NCI-H345 treated with DMSO at 0.1 percent for 48 hours (cell line): ENCODE results near the gene EIF2S3.
"Not testable (repeated sequence)": the region's sequence is repeated elsewhere in the genome, so short reads cannot be mapped to it uniquely, and the experiment has no call there.

Source experiments
- DNase-seq: peaks from one replicate; lab custom pipeline; 2025; ENCODE audit not compliant: unreplicated experiment; lab: John Stamatoyannopoulos, UW

Gene EIF2S3

GRCh38 chrX:24049643-24050042 lies 5.1 kb upstream of the EIF2S3 start:
- not testable (repeated sequence) for DNase-seq

GRCh38 chrX:24050522-24051318 lies 4.0 kb upstream of the EIF2S3 start:
- not testable (repeated sequence) for DNase-seq

GRCh38 chrX:24055043-24055356 lies 244 bp downstream of the EIF2S3 start:
- no peak for DNase-seq

GRCh38 chrX:24063488-24063887 lies 8.7 kb downstream of the EIF2S3 start:
- no peak for DNase-seq

GRCh38 chrX:24069877-24070276 lies 15.1 kb downstream of the EIF2S3 start:
- no peak for DNase-seq

- no peak for DNase-seq
Measured at GRCh38 chrX:24079411-24079810, 24.7 kb downstream of the EIF2S3 start.

GRCh38 chrX:24080245-24080644 lies 25.5 kb downstream of the EIF2S3 start:
- DNase-seq = not testable (repeated sequence)

- DNase-seq = no peak
Measured at GRCh38 chrX:24080704-24081103, 25.9 kb downstream of the EIF2S3 start.

- DNase-seq = peak; percentile 28
Measured at GRCh38 chrX:24081661-24082154, 27.0 kb downstream of the EIF2S3 start.

GRCh38 chrX:24082447-24082846 lies 27.7 kb downstream of the EIF2S3 start:
- no peak for DNase-seq

- no peak for DNase-seq
Measured at GRCh38 chrX:24085101-24085500, 30.3 kb downstream of the EIF2S3 start.

GRCh38 chrX:24090300-24091200 lies 35.8 kb downstream of the EIF2S3 start:
- DNase-seq = no peak

GRCh38 chrX:24093746-24094145 lies 39.0 kb downstream of the EIF2S3 start:
- no peak for DNase-seq

- no peak for DNase-seq
Measured at GRCh38 chrX:24097741-24098260, 43.0 kb downstream of the EIF2S3 start.

GRCh38 chrX:24098932-24099331 lies 44.2 kb downstream of the EIF2S3 start:
- no peak for DNase-seq

GRCh38 chrX:24099394-24099793 lies 44.6 kb downstream of the EIF2S3 start:
- DNase-seq = no peak

- DNase-seq = no peak
Measured at GRCh38 chrX:24100713-24101112, 46.0 kb downstream of the EIF2S3 start.

GRCh38 chrX:24110069-24110468 lies 55.3 kb downstream of the EIF2S3 start:
- no peak for DNase-seq

- DNase-seq = no peak
Measured at GRCh38 chrX:24113181-24113580, 58.4 kb downstream of the EIF2S3 start.

GRCh38 chrX:24117258-24117657 lies 62.5 kb downstream of the EIF2S3 start:
- no peak for DNase-seq

- DNase-seq = no peak
Measured at GRCh38 chrX:24124244-24124799, 69.6 kb downstream of the EIF2S3 start.
